GM12878 (cell line): ENCODE results near the gene CREBBP. TPM values are rescaled to one million over a fixed set of nuclear protein-coding genes. Genes with fewer than 3 reads are reported as not detected.

Experiments
- BCL3 ChIP-seq: IDR thresholded peaks from 2 replicates; pipeline ENCODE4 v1.6.1; 2011; ENCODE audit warnings: borderline replicate concordance, low read depth, mild to moderate bottlenecking, moderate library complexity, low read length; ENCODE audit not compliant: insufficient read depth, poor library complexity, severe bottlenecking
- BHLHE40 ChIP-seq, 2 experiments: fragments of 450-650 bp in 1 of 2; IDR thresholded peaks; 2 replicates each; pipeline ENCODE4 v1.6.1; 2011 to 2017; ENCODE audit warnings: low read depth in 2 of 2, borderline replicate concordance in 1 of 2, improper control_type of control experiment in 1 of 2, low read length in 1 of 2, mild to moderate bottlenecking in 1 of 2
- EGR1 ChIP-seq, 2 experiments: IDR thresholded peaks; 1 replicate in 1 of 2; 2 replicates in 1 of 2; pipeline ENCODE4 v1.6.1; 2011 to 2012; ENCODE audit warnings: low read depth in 2 of 2, low read length in 2 of 2, borderline replicate concordance in 1 of 2, mild to moderate bottlenecking in 1 of 2, moderate library complexity in 1 of 2
- FOXM1 ChIP-seq: IDR thresholded peaks from 2 replicates; pipeline ENCODE4 v1.6.1; 2012; ENCODE audit warnings: low read depth, mild to moderate bottlenecking, inconsistent platforms, low read length, moderate library complexity
- JUNB ChIP-seq: IDR thresholded peaks from 2 replicates; pipeline ENCODE4 v1.6.1; 2016; ENCODE audit warnings: antibody characterized with exemption, mild to moderate bottlenecking
- KAT2A ChIP-seq: conservative IDR thresholded peaks from 2 replicates; pipeline ENCODE4 v1.6.1; 2011; ENCODE audit warnings: low read depth, low read length; ENCODE audit not compliant: control insufficient read depth
- NBN ChIP-seq: fragments of 450-650 bp; IDR thresholded peaks from 2 replicates; pipeline ENCODE4 v1.6.1; 2016
- NFIC ChIP-seq: IDR thresholded peaks from 2 replicates; pipeline ENCODE4 v1.6.1; 2012; ENCODE audit warnings: low read depth, mild to moderate bottlenecking, inconsistent platforms, low read length, moderate library complexity
- NR2F1 ChIP-seq: fragments of 450-650 bp; conservative IDR thresholded peaks from 2 replicates; pipeline ENCODE4 v1.6.1; 2017; ENCODE audit warnings: mild to moderate bottlenecking
- SIX5 ChIP-seq: IDR thresholded peaks from 2 replicates; pipeline ENCODE4 v1.6.1; 2011; ENCODE audit warnings: mild to moderate bottlenecking, low read depth, low read length, moderate library complexity; ENCODE audit not compliant: severe bottlenecking
- SREBF2 ChIP-seq: IDR thresholded peaks from 2 replicates; pipeline ENCODE4 v1.6.1; 2012; ENCODE audit warnings: mild to moderate bottlenecking, low read length
- ZNF217 ChIP-seq: fragments of 450-650 bp; IDR thresholded peaks from 2 replicates; pipeline ENCODE4 v1.6.1; 2017; ENCODE audit warnings: antibody characterized with exemption, mild to moderate bottlenecking
- polyA plus RNA-seq, 11 experiments: library from polyadenylated mRNA; depleted of rRNA in 4 of 11; unstranded in 6 of 11; stranded (reverse) in 5 of 11; fragments of >200 nt; fragmentation: Nextera tagmentation in 4 of 11; fragmentation: Illumina TruSeq in 1 of 11; extraction: Ambion mirVana in 4 of 11; extraction: Trizol in 1 of 11; gene quantifications; 1 replicate in 1 of 11; 2 replicates in 10 of 11; pipeline versions ENCODE4 v1.2.1 to v1.2.3, GENCODE V29; 2011 to 2016; ENCODE audit warnings: inconsistent platforms in 2 of 11, missing spikeins in 2 of 11, low read depth in 1 of 11
- total RNA-seq, 4 experiments: library from RNA; depleted of rRNA in 3 of 4; stranded (reverse); fragments of >200 nt in 3 of 4; fragmentation: Illumina TruSeq in 1 of 4; extraction: Trizol in 1 of 4; gene quantifications; 2 replicates each; pipeline versions ENCODE4 v1.2.1 to v1.2.3, GENCODE V29; 2013 to 2021
- TF ChIP-seq, protein P1 (sequence below): fragments of 450-650 bp; formaldehyde crosslinking; IDR thresholded peaks from 2 replicates; pipeline ENCODE4 v1.4.0; 2020; ENCODE audit warnings: mild to moderate bottlenecking, moderate library complexity

The CREBBP gene
- total and polyA plus RNA-seq, 10 of the 15 experiments (the other 5 are each of a cell fraction or from before 2014, with no cell fraction given) = 3.4 to 32.7 (median 7.9) TPM

DNA sequence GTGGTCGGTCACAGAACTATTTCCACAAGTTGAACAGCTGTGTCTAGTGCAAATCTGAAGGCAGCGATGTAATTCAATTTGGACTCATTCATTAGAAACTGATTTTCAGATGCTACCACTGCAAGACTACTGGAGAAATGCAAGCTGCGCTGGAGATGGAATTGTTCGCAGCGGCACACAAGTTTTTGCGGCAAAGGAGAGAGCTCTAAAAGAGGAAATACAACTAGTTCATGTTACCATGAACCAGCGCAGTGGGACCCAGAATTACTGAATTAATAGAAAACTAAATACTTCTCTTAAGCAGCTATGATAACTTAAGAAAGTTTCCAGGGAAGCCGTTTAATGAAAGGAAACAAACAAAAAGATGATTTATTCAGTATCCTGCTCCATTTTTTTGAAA is 1.9 kb downstream of the CREBBP start (continued):
- TF ChIP-seq SIX5 = no peak
- TF ChIP-seq ZNF217 = 0 out of 2 replicates have a peak, but pooled peaks have one; percentile 26
- no peak for TF ChIP-seq EGR1 (IDR thresholded peaks at IDR 0.05; ENCODE audit: borderline replicate concordance in 1 of 2, low read depth in 2 of 2, low read length in 2 of 2)
- TF ChIP-seq, protein P1, sequence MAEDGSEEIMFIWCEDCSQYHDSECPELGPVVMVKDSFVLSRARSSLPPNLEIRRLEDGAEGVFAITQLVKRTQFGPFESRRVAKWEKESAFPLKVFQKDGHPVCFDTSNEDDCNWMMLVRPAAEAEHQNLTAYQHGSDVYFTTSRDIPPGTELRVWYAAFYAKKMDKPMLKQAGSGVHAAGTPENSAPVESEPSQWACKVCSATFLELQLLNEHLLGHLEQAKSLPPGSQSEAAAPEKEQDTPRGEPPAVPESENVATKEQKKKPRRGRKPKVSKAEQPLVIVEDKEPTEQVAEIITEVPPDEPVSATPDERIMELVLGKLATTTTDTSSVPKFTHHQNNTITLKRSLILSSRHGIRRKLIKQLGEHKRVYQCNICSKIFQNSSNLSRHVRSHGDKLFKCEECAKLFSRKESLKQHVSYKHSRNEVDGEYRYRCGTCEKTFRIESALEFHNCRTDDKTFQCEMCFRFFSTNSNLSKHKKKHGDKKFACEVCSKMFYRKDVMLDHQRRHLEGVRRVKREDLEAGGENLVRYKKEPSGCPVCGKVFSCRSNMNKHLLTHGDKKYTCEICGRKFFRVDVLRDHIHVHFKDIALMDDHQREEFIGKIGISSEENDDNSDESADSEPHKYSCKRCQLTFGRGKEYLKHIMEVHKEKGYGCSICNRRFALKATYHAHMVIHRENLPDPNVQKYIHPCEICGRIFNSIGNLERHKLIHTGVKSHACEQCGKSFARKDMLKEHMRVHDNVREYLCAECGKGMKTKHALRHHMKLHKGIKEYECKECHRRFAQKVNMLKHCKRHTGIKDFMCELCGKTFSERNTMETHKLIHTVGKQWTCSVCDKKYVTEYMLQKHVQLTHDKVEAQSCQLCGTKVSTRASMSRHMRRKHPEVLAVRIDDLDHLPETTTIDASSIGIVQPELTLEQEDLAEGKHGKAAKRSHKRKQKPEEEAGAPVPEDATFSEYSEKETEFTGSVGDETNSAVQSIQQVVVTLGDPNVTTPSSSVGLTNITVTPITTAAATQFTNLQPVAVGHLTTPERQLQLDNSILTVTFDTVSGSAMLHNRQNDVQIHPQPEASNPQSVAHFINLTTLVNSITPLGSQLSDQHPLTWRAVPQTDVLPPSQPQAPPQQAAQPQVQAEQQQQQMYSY (CRISPR knock-in tag) = no peak
- TF ChIP-seq FOXM1 = no peak
- TF ChIP-seq NFIC = no peak
- TF ChIP-seq BCL3 = no peak
- TF ChIP-seq SREBF2 = no peak
- no peak for TF ChIP-seq JUNB
- TF ChIP-seq KAT2A = no peak
- TF ChIP-seq BHLHE40 (IDR thresholded peaks at IDR 0.05; ENCODE audit: borderline replicate concordance in 1 of 2, low read depth in 2 of 2, low read length in 1 of 2) = no peak
- no peak for TF ChIP-seq NBN
- TF ChIP-seq NR2F1 = no peak
